Activated T-helper 9 cell treated with anti-CD3 and anti-CD28 coated beads, Interleukin-2, amount 50 U/mL, for 16 hours (primary cell): ENCODE results near the gene SLC7A8.

ENCODE experiments used
- DNase-seq: peaks from one replicate; pipeline ENCODE4 v3.0.0-alpha.2; 2020; ENCODE audit warnings: low read depth

The SLC7A8 gene

GRCh38 chr14:23129759-23130316, 53.6 kb downstream of the SLC7A8 start:
- DNase-seq, result no peak

- no peak for DNase-seq
Observed at GRCh38 chr14:23128969-23129758, 54.3 kb downstream of the SLC7A8 start.

- DNase-seq, result no peak
Observed at GRCh38 chr14:23127861-23128260, 55.6 kb downstream of the SLC7A8 start.

DNA sequence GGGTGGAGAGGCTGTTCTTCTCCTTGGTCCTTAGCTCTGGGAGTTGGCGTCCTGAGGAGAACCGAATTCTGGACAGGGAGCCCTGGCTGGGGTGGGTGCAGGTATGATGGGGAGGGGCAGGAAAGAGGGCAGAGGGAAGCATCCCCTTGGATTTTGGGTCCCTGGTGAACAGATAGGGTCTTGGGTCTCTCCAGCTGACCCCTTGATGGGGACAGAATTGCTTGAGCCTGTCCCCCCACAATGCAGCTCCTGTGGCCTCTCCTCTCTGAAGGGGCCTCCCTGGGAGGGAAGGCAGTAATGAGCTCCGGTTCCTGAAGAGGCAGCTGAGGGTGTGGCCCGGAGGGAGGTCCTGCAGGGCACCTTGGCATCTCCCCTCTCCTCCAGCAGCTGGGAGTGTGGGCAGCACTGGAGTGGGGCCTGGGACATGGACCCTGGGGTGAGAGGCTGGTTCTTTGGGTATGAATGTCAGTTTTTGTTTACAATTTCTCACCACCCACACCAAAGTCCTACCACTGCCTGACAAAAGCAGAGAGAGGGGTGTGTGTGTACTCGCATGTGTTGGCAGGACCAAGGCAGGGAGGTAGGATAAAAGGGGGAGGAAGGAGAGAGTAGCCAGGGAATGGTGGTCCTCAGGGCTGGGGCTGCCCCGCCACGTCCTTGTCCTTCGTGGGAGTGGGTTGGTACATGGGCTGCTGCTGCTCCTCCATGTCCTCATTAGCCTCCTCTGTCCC, 56.7 kb downstream of the SLC7A8 start:
- no peak for DNase-seq

DNA sequence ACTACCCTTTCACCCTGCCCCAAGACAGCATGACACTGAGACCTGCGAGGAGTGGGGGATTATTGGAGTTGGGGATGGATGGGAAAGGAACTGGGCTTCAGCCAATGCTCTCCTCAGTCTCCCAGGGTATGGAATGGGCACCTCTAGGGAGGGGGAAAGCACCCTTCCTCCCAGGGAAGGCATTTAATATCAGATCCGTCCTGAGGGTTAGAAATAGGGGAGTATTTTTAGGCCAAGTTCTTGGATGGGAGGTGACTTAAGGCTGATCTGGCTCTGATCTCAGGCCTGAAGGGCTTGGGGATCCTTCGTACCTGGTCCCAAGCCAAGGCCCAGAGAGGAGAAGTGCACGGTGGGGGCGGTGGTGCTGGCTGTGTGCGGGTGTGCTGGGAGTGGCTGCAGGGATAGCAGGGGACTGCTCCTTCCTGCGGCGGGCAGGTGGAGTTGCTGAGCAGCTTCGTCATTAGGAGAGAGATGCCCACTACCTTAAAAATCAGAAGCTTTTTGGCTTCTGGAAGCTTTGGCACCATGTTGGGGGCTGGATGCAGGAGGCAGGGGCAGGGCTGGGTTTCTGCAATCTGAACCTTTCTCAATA, 57.4 kb downstream of the SLC7A8 start:
- DNase-seq, result no peak

DNA sequence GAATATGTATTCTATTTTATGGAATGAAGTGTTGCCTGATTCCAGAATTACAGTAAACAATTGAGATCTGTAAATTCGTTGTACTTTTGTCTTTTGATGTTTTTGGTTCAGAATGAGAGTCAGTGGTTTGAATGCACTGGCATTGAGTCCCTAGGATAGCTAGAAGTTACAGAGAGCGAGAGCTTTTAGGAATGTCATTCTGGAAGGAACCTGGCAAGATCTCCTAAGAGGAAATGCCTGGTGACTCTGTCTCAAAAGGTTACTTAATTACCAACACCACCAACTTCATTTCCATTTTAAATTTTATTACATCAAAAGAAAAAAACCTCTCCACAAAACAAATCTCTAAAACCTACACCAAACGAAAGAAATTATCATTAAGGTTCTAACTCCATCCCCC, 58.4 kb downstream of the SLC7A8 start:
- no peak for DNase-seq

- DNase-seq, result no peak
Observed at GRCh38 chr14:23124337-23124954, 59.0 kb downstream of the SLC7A8 start.

GRCh38 chr14:23123419-23123818, 60.0 kb downstream of the SLC7A8 start:
- DNase-seq, result no peak

DNA sequence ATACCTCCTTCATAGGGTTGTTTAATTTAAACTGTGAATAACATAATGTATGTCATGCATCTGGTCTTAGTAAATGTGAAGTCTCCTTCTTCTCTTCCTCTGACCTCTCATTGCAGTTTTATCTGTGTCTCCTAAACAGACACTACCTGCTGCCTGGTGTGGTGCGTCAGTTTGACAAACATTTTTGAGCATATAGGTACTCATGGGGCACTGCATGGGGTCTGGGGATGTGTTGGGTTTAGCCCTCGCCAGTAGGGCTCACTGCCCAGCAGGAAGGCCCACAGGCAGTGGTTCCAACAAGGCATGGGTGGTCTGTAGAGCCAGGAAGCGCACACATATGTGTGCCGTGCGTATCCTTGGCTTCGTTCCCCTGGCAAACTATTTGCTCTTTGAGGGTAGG, 61.4 kb downstream of the SLC7A8 start:
- no peak for DNase-seq

DNA sequence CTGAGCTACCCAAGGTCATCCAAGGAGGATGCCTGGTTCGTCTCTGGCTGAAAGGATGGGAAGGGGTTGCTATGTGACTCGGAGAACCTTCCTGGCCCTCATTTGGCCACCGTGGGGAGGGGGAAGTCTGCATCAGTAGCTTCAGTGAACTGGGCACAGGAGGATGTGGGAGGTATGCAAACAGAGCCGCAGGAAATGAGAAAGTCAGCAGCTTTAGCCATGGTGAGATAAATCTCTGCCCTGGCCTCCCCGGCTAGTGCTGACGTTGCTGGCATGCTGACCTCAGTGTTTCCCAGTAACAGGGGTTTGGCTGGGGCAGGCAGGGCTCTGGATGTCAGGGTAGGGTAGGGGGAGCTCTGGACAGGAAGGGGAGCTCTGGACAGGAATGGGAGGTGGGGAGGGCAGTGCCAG, 62.1 kb downstream of the SLC7A8 start:
- no peak for DNase-seq

- peak; percentile 63 for DNase-seq
Observed at GRCh38 chr14:23120541-23121251, 62.8 kb downstream of the SLC7A8 start.

- no peak for DNase-seq
Observed at GRCh38 chr14:23119363-23120327, 63.8 kb downstream of the SLC7A8 start.

GRCh38 chr14:23118506-23119362, 64.7 kb downstream of the SLC7A8 start, which contains the start of gene CEBPE:
CEBPE (minus strand) TSS chr14:23119255; CDS start chr14:23119091, 164 bp downstream.
- no peak for DNase-seq

- no peak for DNase-seq
Observed at GRCh38 chr14:23117371-23118020, 66.0 kb downstream of the SLC7A8 start.

GRCh38 chr14:23115918-23116317, 67.5 kb downstream of the SLC7A8 start:
- no peak for DNase-seq

DNA sequence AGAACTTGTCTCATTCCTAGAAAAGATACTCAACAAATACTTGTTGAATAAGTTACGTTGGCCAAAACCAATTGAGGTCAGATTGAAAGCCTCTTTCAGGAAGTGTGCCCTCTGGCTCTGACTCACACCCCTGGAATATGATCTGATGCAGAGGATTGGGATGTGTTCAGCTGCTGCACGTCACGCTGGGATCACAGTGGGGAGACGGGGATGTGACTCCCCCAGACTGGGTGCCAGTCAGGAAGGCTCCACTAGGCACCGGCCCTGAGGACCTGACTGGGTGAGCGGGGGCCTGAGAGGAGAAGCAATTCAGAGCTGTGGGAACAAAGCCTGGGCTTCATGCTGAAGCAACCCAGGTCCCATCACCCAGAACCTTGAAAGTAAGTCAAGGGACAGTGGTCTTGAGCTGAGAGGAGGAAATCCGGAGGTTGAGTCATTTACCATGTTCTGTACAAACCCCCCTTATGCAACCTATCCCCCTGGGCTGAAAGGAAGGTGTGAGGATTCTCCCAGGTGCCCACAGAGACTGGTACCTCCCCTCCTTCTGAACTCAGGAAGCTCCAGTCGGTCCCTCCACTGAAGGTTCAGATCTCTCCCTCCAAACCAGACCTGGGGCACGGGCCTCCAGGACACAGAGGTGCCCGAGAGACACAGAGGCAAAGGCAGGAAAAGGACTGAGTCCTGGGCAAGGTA, 68.3 kb downstream of the SLC7A8 start:
- DNase-seq, result no peak

DNA sequence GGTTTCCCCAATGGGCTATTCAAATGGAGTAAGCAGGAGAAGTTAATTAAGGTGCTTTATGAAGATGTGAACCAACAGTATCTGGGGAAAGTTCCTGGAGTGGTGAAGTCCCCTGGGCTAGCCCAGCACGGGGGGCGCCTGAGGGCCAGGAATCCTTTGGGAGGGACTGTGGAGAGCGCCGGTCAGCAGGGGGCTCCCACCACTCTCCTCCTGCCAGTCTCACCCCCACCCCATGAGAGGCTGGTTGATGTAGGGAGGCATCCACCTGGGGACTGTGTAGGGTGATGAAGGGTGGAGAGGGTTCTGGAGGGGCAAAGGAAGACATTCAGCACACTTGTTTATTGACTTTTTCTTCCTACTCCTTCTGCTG, 68.8 kb downstream of the SLC7A8 start:
- no peak for DNase-seq

GRCh38 chr14:23114120-23114458, 69.4 kb downstream of the SLC7A8 start:
- DNase-seq, result no peak
